Breast epithelium (tissue), 4 donors: Measurements from ENCODE around the gene ADARB1. TPM values are rescaled to one million over a fixed set of nuclear protein-coding genes. Genes with fewer than 3 reads are reported as not detected.

ENCODE experiments used
- DNase-seq, 2 donors: peaks; one replicate each; pipeline ENCODE4 v3.0.0-alpha.2; 2019; ENCODE audit warnings: low spot score in 2 of 2
- H3K27ac ChIP-seq, 2 donors: fragments of 200-600 bp; sonication (generic) in 1 of 2; one replicate each; pipeline ENCODE4 v1.5.1; 2016 to 2019; ENCODE audit warnings: mild to moderate bottlenecking in 1 of 2
- H3K27me3 ChIP-seq, 2 donors: fragments of 200-600 bp; sonication (generic) in 1 of 2; one replicate each; pipeline versions ENCODE4 v1.5.1 to v1.6.0; 2017 to 2019; ENCODE audit warnings: control low read depth in 1 of 2, mild to moderate bottlenecking in 1 of 2
- H3K36me3 ChIP-seq: fragments of 200-600 bp; one replicate; pipeline ENCODE4 v1.5.1; 2019
- H3K4me1 ChIP-seq, 2 donors: fragments of 200-600 bp; sonication (generic); one replicate each; pipeline ENCODE4 v1.5.1; 2016 to 2019; ENCODE audit warnings: control low read depth in 1 of 2
- H3K4me3 ChIP-seq, 3 donors: fragments of 200-600 bp; sonication (generic); 1 replicate in 2 of 3; 2 replicates in 1 of 3; pipeline ENCODE4 v1.5.1; 2016 to 2019; ENCODE audit warnings: mild to moderate bottlenecking in 3 of 3, moderate library complexity in 2 of 3
- H3K9me3 ChIP-seq, 2 donors: fragments of 200-600 bp; sonication (generic) in 1 of 2; one replicate each; pipeline ENCODE4 v1.5.1; 2016 to 2019; ENCODE audit warnings: control low read depth in 1 of 2
- POLR2A ChIP-seq: fragments of 450-650 bp; IDR thresholded peaks from one replicate; pipeline ENCODE4 v1.6.1; 2016; ENCODE audit warnings: antibody characterized with exemption, mild to moderate bottlenecking, moderate library complexity
- POLR2AphosphoS5 ChIP-seq, 3 donors: sonication (generic); formaldehyde crosslinking; IDR thresholded peaks; one replicate each; pipeline ENCODE4 v1.6.1; 2017; ENCODE audit warnings: antibody characterized with exemption in 3 of 3
- intact Hi-C: fragments of 100-400 bp; cut with DNase I; formaldehyde crosslinking; loops from one replicate; pipeline ENCODE4 v1.15.1; 2023; ENCODE audit warnings: low total_unique reads
- total RNA-seq, 3 donors: library from RNA; depleted of rRNA; stranded (reverse); fragments of >200 nt; gene quantifications; one replicate each; pipeline ENCODE4 v1.1.0, GENCODE V29; 2016
- TF ChIP-seq, protein P1 (sequence below), 3 donors: fragments of 450-650 bp; IDR thresholded peaks; one replicate each; pipeline ENCODE4 v1.5.1; 2016 to 2017; ENCODE audit warnings: antibody characterized with exemption in 3 of 3, mild to moderate bottlenecking in 3 of 3, moderate library complexity in 3 of 3

The ADARB1 gene
- total RNA-seq, 3 donors from 2014 or later, result 19.9 to 21.3 (median 20.0) TPM

DNA sequence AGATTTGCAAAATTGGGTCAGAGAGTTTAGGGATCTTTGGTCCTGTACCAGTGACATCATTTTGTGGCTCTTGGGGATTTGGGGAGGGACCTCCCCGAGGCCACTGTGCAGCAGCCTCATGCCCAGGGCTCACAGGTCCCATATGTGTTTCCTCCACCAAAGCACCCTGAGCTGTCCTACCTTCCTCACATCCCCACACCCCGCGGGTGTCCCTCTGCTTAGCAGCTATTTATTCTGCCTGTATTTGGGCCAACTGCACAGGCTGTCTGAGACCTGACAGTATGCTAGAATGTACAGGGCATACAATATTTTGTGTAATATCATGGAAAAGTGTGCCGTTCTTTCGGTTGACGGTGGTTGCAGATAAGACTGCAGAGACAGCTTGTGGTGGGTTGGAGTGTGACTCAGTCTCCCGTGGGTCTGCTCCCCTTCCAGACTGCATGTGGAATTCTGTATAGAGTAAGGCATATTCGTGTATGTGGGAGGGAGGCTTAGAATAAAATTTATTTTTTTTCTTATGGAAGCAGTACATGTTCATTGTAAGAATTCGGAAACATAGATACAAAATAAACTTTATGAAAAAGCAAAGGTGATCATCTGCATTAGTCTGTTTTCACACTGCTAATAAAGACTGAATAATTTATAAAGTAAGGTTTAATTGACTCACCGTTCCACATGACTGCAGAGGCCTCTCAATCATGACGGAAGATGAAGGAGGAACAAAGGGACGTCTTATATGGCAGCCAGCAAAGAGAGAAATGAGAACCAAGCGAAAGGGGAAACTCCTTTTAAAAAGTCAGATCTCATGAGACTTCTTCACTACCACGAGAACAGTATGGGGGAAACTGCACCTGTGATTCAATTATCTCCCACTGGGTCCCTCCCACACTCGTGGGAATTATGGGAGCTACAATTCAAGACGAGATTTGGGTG is 84.4 kb downstream of the ADARB1 start:
- Histone ChIP-seq H3K27me3 (no peaks in the 10 kb centered on the region), H3K27ac (no peak overlapping the region), H3K36me3 (no peaks in the 10 kb centered on the region), H3K4me1 (peaks cover 0 to 10% of the 10 kb centered on the region in 2 donors), H3K9me3 (no peaks in the 10 kb centered on the region), H3K4me3 (no peak overlapping the region)
- no peak for DNase-seq
- TF ChIP-seq POLR2A (no peak), POLR2AphosphoS5 (IDR thresholded peaks at IDR 0.05) (no peak)
- TF ChIP-seq, protein P1, sequence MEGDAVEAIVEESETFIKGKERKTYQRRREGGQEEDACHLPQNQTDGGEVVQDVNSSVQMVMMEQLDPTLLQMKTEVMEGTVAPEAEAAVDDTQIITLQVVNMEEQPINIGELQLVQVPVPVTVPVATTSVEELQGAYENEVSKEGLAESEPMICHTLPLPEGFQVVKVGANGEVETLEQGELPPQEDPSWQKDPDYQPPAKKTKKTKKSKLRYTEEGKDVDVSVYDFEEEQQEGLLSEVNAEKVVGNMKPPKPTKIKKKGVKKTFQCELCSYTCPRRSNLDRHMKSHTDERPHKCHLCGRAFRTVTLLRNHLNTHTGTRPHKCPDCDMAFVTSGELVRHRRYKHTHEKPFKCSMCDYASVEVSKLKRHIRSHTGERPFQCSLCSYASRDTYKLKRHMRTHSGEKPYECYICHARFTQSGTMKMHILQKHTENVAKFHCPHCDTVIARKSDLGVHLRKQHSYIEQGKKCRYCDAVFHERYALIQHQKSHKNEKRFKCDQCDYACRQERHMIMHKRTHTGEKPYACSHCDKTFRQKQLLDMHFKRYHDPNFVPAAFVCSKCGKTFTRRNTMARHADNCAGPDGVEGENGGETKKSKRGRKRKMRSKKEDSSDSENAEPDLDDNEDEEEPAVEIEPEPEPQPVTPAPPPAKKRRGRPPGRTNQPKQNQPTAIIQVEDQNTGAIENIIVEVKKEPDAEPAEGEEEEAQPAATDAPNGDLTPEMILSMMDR (IDR thresholded peaks at IDR 0.05), result no peak
- intact Hi-C loops, result no loop called here

DNA sequence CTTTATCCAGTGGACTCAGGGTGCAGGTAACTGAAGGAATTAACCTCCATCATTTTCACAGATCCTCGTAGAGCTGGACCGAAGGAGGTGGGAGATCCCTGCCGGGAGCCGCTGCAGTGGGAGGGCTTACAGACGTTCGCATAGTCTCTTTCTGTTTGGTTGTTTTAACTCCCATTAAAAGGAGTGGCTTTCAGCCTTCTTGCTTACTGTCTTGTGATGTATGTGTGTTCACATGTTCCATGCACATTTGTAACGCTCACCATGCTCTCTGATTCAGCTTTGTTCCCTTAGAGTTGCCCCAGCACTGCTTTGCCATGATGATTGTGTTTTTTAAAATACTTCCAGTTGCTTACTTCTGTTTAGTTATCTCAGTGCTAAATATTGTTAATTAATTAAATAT is 85.8 kb downstream of the ADARB1 start:
- TF ChIP-seq POLR2AphosphoS5 (IDR thresholded peaks at IDR 0.05), result no peak
- TF ChIP-seq, protein P1 (IDR thresholded peaks at IDR 0.05), result no peak
- TF ChIP-seq POLR2A, result no peak
- Histone ChIP-seq H3K4me1 (peaks cover 0 to 10% of the 10 kb centered on the region in 2 donors), H3K9me3 (no peaks in the 10 kb centered on the region), H3K27me3 (no peaks in the 10 kb centered on the region), H3K4me3 (no peak overlapping the region), H3K36me3 (no peaks in the 10 kb centered on the region), H3K27ac (no peak overlapping the region)
- DNase-seq, result no peak
- intact Hi-C loops, result no loop called here

DNA sequence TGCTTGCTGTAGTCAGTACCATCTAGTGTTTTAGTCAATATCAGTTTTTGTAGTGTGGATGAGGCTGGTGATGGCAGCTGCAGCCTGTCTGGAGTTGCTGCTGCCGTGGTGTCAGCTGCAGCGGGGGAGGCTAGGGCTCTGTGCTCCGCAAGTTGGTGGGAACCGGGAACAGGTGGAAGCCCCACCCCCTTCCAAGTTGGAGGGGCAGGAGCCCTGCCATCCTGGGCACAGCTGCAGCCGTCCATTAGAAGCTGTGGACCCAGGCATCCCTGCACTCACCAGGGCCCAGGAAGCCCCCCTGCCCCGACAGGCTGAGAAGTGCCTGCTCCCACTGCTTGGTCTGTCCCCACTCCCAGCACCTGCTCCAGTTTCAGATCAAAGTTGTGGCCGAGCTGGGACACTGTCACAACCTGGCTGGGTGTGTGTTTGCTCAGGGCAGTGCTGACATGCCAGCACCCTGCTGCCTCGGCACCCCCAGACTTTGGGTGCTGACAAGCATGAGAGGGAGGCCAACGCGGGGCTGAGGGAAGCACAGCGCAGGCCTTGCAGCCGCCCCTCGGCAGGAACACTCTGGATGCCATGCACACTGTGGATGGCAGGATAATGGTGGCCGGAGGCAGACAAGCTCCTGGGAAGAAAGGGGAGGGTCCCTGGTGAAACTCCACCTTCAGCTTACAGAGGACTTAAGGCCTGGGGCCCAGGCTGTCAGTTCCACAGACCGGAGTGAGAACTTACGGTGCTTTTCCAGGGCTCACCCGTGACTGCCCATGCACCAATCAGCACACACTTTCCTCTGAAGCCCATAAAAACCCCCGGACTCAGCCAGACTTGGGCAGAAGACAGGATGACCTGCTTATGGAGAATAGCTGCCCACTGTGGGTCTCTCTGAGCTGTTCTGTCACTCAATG is 86.9 kb downstream of the ADARB1 start:
- TF ChIP-seq, protein P1 (IDR thresholded peaks at IDR 0.05), result no peak
- TF ChIP-seq POLR2AphosphoS5 (IDR thresholded peaks at IDR 0.05) (no peak), POLR2A (no peak)
- H3K36me3 ChIP-seq, result no peaks in the 10 kb centered on the region
- peak in 1 of 2 donors; percentile 11 for DNase-seq
- peaks cover 0 to 10% of the 10 kb centered on the region in 2 donors for H3K4me1 ChIP-seq
- H3K9me3 ChIP-seq, result no peaks in the 10 kb centered on the region
- no peak overlapping the region for H3K27ac ChIP-seq
- H3K27me3 ChIP-seq, result no peaks in the 10 kb centered on the region
- H3K4me3 ChIP-seq, result no peak overlapping the region
- intact Hi-C loops, result no loop called here

DNA sequence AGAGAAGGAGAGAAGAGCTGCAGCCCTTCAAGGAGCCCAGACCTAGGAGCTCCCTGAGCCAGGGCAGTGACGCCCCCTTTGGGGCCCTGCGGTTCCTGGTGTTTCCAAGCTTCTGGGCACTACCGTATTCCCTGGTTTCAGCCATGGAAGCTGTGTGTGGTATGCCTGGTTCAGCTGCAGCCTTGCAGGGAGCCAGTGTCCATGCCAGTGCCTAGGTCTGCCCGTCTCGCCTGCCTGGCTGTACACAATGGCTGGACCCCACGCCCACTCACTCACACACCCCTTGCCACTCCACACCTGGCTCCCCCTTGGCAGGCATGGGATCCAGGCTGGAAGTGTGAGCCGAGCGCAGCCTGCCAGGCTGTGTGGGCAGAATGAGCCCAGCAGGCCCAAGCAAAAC is 87.7 kb downstream of the ADARB1 start:
- Histone ChIP-seq H3K4me1 (peaks cover 0 to 10% of the 10 kb centered on the region in 2 donors), H3K27me3 (no peaks in the 10 kb centered on the region), H3K9me3 (no peaks in the 10 kb centered on the region), H3K27ac (no peak overlapping the region), H3K36me3 (no peaks in the 10 kb centered on the region), H3K4me3 (no peak overlapping the region)
- DNase-seq, result peak in 1 of 2 donors; percentile 12
- intact Hi-C loops, result no loop called here
- TF ChIP-seq, protein P1 (IDR thresholded peaks at IDR 0.05), result no peak
- TF ChIP-seq POLR2A (no peak), POLR2AphosphoS5 (IDR thresholded peaks at IDR 0.05) (no peak)
